ENCODE measurements around the gene DNAJB11. TPM values are rescaled to one million over a fixed set of nuclear protein-coding genes. Genes with fewer than 3 reads are reported as not detected.

DNAJB11 gene
- total RNA-seq, 1 experiment from 2014 or later: 87.9 TPM

- no peaks in the 10 kb centered on the region for H3K4me1 ChIP-seq (ENCODE audit: control insufficient read depth, insufficient read depth, low read length)
- no peaks in the 10 kb centered on the region for H3K9me3 ChIP-seq (ENCODE audit: control insufficient read depth, insufficient read depth, low read depth, low read length)
- POLR2A ChIA-PET: no interaction called here
- CTCF ChIA-PET: no interaction called here
- DNase-seq (ENCODE audit: low read depth, low spot score) (no peak), ATAC-seq (no peak)
- no peak for TF ChIP-seq POLR2AphosphoS5 (IDR thresholded peaks at IDR 0.05; ENCODE audit: low read depth, low read length)
- no peak for TF ChIP-seq TCF7L2 (IDR thresholded peaks at IDR 0.05; ENCODE audit: low read depth, low read length)
- TF ChIP-seq, protein P1, sequence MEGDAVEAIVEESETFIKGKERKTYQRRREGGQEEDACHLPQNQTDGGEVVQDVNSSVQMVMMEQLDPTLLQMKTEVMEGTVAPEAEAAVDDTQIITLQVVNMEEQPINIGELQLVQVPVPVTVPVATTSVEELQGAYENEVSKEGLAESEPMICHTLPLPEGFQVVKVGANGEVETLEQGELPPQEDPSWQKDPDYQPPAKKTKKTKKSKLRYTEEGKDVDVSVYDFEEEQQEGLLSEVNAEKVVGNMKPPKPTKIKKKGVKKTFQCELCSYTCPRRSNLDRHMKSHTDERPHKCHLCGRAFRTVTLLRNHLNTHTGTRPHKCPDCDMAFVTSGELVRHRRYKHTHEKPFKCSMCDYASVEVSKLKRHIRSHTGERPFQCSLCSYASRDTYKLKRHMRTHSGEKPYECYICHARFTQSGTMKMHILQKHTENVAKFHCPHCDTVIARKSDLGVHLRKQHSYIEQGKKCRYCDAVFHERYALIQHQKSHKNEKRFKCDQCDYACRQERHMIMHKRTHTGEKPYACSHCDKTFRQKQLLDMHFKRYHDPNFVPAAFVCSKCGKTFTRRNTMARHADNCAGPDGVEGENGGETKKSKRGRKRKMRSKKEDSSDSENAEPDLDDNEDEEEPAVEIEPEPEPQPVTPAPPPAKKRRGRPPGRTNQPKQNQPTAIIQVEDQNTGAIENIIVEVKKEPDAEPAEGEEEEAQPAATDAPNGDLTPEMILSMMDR (IDR thresholded peaks at IDR 0.05): no peak
- TF ChIP-seq REST (IDR thresholded peaks at IDR 0.05; ENCODE audit: insufficient read depth in 1 of 2, low read depth in 2 of 2, low read length in 1 of 2): no peak
- TF ChIP-seq SIN3A (IDR thresholded peaks at IDR 0.05; ENCODE audit: borderline replicate concordance, insufficient read depth, low read depth, low read length): no peak
- H3K27ac ChIP-seq (ENCODE audit: low read length): no peak overlapping the region
- in situ Hi-C loops (cut with HindIII; ENCODE audit: low pct_unique_long_range_greater_than_20kb, low sequenced_read_pairs): no loop called here
- no peaks in the 10 kb centered on the region for H3K36me3 ChIP-seq (ENCODE audit: control insufficient read depth, insufficient read depth, low read length)
- H3K4me3 ChIP-seq (ENCODE audit: low read depth in 2 of 2, low read length in 2 of 2): no peak overlapping the region
- no TSS peak for BruUV-seq (replicated peaks)
- no peaks in the 10 kb centered on the region; the same call in 1 of the 2 replicates for H3K27me3 ChIP-seq (ENCODE audit: control insufficient read depth, insufficient read depth, low read length)
- intact Hi-C loops (cut with micrococcal nuclease; ENCODE audit: unreplicated experiment): no loop called here
Observed at GRCh38 chr3:186605078-186605477, 34.6 kb downstream of the DNAJB11 start.

- POLR2A ChIA-PET: no interaction called here
- in situ Hi-C loops (cut with HindIII; ENCODE audit: low pct_unique_long_range_greater_than_20kb, low sequenced_read_pairs) (no loop called here), intact Hi-C loops (cut with micrococcal nuclease; ENCODE audit: unreplicated experiment) (no loop called here)
- no peak overlapping the region for H3K4me3 ChIP-seq (ENCODE audit: low read depth in 2 of 2, low read length in 2 of 2)
- ATAC-seq (no peak), DNase-seq (ENCODE audit: low read depth, low spot score) (no peak)
- H3K4me1 ChIP-seq (ENCODE audit: control insufficient read depth, insufficient read depth, low read length): no peaks in the 10 kb centered on the region
- no peaks in the 10 kb centered on the region for H3K9me3 ChIP-seq (ENCODE audit: control insufficient read depth, insufficient read depth, low read depth, low read length)
- TF ChIP-seq SIN3A (IDR thresholded peaks at IDR 0.05; ENCODE audit: borderline replicate concordance, insufficient read depth, low read depth, low read length): no peak
- TF ChIP-seq, protein P1 (IDR thresholded peaks at IDR 0.05): no peak
- no peak for TF ChIP-seq TCF7L2 (IDR thresholded peaks at IDR 0.05; ENCODE audit: low read depth, low read length)
- no peak for TF ChIP-seq POLR2AphosphoS5 (IDR thresholded peaks at IDR 0.05; ENCODE audit: low read depth, low read length)
- no peak for TF ChIP-seq REST (IDR thresholded peaks at IDR 0.05; ENCODE audit: insufficient read depth in 1 of 2, low read depth in 2 of 2, low read length in 1 of 2)
- H3K27me3 ChIP-seq (ENCODE audit: control insufficient read depth, insufficient read depth, low read length): no peaks in the 10 kb centered on the region; the same call in 1 of the 2 replicates
- no TSS peak for BruUV-seq (replicated peaks)
- H3K36me3 ChIP-seq (ENCODE audit: control insufficient read depth, insufficient read depth, low read length): no peaks in the 10 kb centered on the region
- CTCF ChIA-PET: no interaction called here
- H3K27ac ChIP-seq (ENCODE audit: low read length): no peak overlapping the region
Observed at GRCh38 chr3:186605561-186606545, 35.3 kb downstream of the DNAJB11 start.
